Heart right ventricle (tissue), 16 donors: ENCODE data around the gene RAPGEF3. TPM values are rescaled to one million over a fixed set of nuclear protein-coding genes. Genes with fewer than 3 reads are reported as not detected.

ENCODE experiments used
- ATAC-seq, 8 donors: fragments of 200-7000 bp; cut with Tn5 transposase; one replicate each; pipeline ENCODE4 v1.9.1; 2020; ENCODE audit warnings: mild to moderate bottlenecking in 8 of 8, moderate library complexity in 8 of 8, moderate number of reproducible peaks in 1 of 8
- DNase-seq, 2 donors: peaks; one replicate each; pipeline ENCODE4 v3.0.0-alpha.2; 2020
- H3K27ac ChIP-seq, 10 donors: fragments of 200-600 bp; sonication (generic) in 2 of 10; one replicate each; pipeline versions ENCODE4 v1.5.0 to v1.8.0; 2020 to 2022; ENCODE audit warnings: mild to moderate bottlenecking in 3 of 10
- H3K27me3 ChIP-seq, 7 donors: fragments of 200-600 bp; one replicate each; pipeline ENCODE4 v1.8.0; 2021 to 2022; ENCODE audit warnings: mild to moderate bottlenecking in 2 of 7
- H3K36me3 ChIP-seq, 9 donors: fragments of 200-600 bp; sonication (generic) in 1 of 9; one replicate each; pipeline versions ENCODE4 v1.5.0 to v1.8.0; 2020 to 2022; ENCODE audit warnings: mild to moderate bottlenecking in 2 of 9
- H3K4me1 ChIP-seq, 9 donors: fragments of 200-600 bp; sonication (generic) in 1 of 9; one replicate each; pipeline versions ENCODE4 v1.5.0 to v1.8.0; 2020 to 2022; ENCODE audit warnings: mild to moderate bottlenecking in 4 of 9
- H3K4me3 ChIP-seq, 10 donors: fragments of 200-600 bp; sonication (generic) in 2 of 10; one replicate each; pipeline versions ENCODE4 v1.5.0 to v1.8.0; 2020 to 2022; ENCODE audit warnings: mild to moderate bottlenecking in 7 of 10, moderate library complexity in 2 of 10
- H3K9me3 ChIP-seq, 11 donors: fragments of 200-600 bp in 10 of 11; sonication (generic) in 2 of 11; one replicate each; pipeline versions ENCODE4 v1.5.0 to v1.8.0; 2013 to 2022; ENCODE audit warnings: mild to moderate bottlenecking in 2 of 11, control low read depth in 1 of 11, moderate library complexity in 1 of 11
- WGBS, 2 donors: extraction: QIAGEN DNeasy Blood & Tissue Kit; methylation state at CpG; one replicate each; pipeline ENCODE4 v1.1.7; 2013; ENCODE audit warnings: inconsistent platforms in 1 of 2; 5-methylcytosine and 5-hydroxymethylcytosine counted together
- intact Hi-C, 10 donors: fragments of 100-400 bp; cut with DNase I; formaldehyde crosslinking; loops; one replicate each; pipeline versions ENCODE4 v1.11.1 to v1.14.2; 2022
- polyA plus RNA-seq, 2 donors: library from polyadenylated mRNA; stranded (reverse); fragments of 200-250 nt; gene quantifications; one replicate each; pipeline ENCODE4 v1.2.3, GENCODE V29; 2013
- total RNA-seq, 10 donors: library from RNA; stranded (reverse); fragmentation: NEBNext Ultra II Directional in 3 of 10; extraction: Animal tissue kit (Norgen Biotek cat#: 25700) in 3 of 10; gene quantifications; one replicate each; pipeline versions ENCODE4 v1.2.1 to v1.2.4, GENCODE V29; 2021 to 2023
- TF ChIP-seq, protein P1 (sequence below), 9 donors: fragments of 200-600 bp; sonication (generic) in 2 of 9; IDR thresholded peaks; one replicate each; pipeline versions ENCODE4 v1.5.0 to v1.8.0; 2021 to 2022; ENCODE audit warnings: antibody characterized with exemption in 9 of 9, mild to moderate bottlenecking in 5 of 9, moderate library complexity in 1 of 9
- donor health status: Arrhythmogenic right ventricular cardiomyopathy.
- donor health status: ischemic (EF 13 %, LVEDD 7.1; RV severe dilation, severe dysfunction).
- donor health status: healthy with polysubstance abuse.
- donor health status: DM: no; HTN: yes; CAD: no.
- donor health status: DM: no; HTN: no; CAD: no.
- donor health status: ischemic (EF 25% LVEDD 6.9; RV normal size, moderate dysfunction).
- donor health status: ischemic (EF 25% LVEDD 5.7; RV mildly dilated, moderate dysfunction).
- donor health status: healthy.
- donor health status: DM: yes; HTN: yes; CAD: no.
- donor health status: Ischemic cardiomyopathy.
- donor health status: ischemic (EF 35%, LVEDD 5.7; RV mildly dilated, moderate dysfunction).
- donor health status: nonischemic (EF 11% LVEDD 7.7; RV severe dilation, severe dysfunction).
- donor health status: DM: yes; HTN: yes; CAD: no.
- donor health status: PGD.
- donor health status: ischemic (EF 29% LVEDD 5.4; RV normal size, mild dysfunction).
- donor health status: nonischemic (EF 23%, LVEDD 6.1; RV moderate dilation, normal function).

Gene RAPGEF3
- total and polyA plus RNA-seq, 12 donors = 9.5 to 173 (median 20.1) TPM

DNA sequence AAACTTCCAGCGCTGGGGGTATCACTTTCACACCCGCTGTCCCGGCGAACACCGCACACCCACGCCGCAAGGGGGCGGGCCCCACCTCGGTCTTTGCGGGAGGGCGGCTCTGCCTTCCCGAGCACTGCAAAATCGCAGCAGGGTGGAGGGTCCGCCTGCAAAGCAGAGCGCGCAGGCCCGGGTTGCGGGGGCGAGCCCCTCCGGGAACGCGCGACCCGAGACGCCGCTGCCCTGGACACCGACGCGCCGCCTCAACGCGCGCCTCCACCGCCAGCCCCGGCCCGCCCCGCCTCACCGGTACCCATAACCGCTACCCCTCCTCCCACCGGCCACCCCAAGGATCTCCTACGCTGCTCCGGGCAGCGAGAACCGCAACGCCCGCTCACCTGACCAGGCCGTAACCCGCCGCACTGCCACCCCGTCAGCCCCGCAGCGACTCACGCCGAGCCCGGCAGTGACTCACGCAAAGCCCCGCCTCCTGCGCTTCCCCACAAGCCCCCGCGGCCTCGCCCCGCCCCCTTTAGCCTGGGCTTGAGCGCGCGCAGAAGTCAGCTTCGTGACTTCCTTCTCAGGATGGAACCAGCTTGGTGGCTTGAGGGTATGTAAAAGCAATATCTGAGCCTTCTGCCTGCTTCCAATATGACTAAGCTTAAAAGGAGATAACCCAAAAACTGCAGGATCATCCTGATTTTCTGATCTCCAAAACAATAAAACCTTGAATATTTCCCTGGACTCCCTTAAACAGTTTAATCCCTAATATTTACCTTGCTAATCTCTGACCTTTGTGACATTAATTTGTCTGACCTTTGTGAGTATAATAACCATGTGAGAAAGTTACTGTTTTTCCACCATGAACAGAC is 52.9 kb downstream of the RAPGEF3 start, which contains the start of gene RPAP3:
RPAP3 (minus strand) TSS at position 465 of the 860 bp plus-strand sequence. CDS start 3,190 bp downstream, outside the sequence.
- Histone ChIP-seq H3K4me1 (peaks cover 3 to 50% (median 17%) of the 10 kb centered on the region in 9 donors), H3K27me3 (no peaks in the 10 kb centered on the region), H3K9me3 (no peaks in the 10 kb centered on the region), H3K4me3 (peak within 1 kb of the TSS; percentile 82 to 99 (median 94)), H3K27ac (peak within 1 kb of the TSS; percentile 50 to 91 (median 86)), H3K36me3 (peaks cover 0 to 19% (median 3%) of the 10 kb centered on the region in 9 donors)
- intact Hi-C loops = loop anchor here in 1 of 10 donors (2.0 to 10.0 kb wide), 2 partner anchors 257 to 379 kb away; partner anchors contain the start of gene TMEM106C
- ATAC-seq (peak; percentile 97 to 99 (median 98)), DNase-seq (peak; percentile 97)
- WGBS, 2 donors = 0% methylated on average over 66 of the region's 66 CpGs
- TF ChIP-seq, protein P1, sequence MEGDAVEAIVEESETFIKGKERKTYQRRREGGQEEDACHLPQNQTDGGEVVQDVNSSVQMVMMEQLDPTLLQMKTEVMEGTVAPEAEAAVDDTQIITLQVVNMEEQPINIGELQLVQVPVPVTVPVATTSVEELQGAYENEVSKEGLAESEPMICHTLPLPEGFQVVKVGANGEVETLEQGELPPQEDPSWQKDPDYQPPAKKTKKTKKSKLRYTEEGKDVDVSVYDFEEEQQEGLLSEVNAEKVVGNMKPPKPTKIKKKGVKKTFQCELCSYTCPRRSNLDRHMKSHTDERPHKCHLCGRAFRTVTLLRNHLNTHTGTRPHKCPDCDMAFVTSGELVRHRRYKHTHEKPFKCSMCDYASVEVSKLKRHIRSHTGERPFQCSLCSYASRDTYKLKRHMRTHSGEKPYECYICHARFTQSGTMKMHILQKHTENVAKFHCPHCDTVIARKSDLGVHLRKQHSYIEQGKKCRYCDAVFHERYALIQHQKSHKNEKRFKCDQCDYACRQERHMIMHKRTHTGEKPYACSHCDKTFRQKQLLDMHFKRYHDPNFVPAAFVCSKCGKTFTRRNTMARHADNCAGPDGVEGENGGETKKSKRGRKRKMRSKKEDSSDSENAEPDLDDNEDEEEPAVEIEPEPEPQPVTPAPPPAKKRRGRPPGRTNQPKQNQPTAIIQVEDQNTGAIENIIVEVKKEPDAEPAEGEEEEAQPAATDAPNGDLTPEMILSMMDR (IDR thresholded peaks at IDR 0.05) = peak; percentile 59 to 81 (median 74)

DNA sequence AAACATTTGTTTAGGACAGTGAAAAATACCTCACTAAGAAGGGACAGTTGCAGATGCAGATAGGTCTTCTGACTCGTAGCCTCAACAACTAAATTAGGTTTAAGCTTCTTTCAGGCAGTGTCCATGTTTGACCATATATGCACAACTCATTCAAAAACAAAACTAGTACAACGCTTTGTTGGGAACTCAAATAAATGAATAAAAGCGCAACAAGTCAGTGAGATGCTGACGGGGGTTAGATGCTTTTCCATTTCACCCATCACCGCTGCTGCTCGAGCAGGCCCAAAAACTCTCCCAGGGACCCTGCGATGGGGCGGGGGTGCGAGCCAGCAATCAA is 53.5 kb downstream of the RAPGEF3 start:
- Histone ChIP-seq H3K4me3 (peak overlapping the region; percentile 82 to 99 (median 94)), H3K27me3 (no peaks in the 10 kb centered on the region), H3K9me3 (no peaks in the 10 kb centered on the region), H3K4me1 (peaks cover 3 to 44% (median 17%) of the 10 kb centered on the region in 9 donors), H3K27ac (peak overlapping the region in 9 of 10 donors; percentile 78 to 91 (median 86)), H3K36me3 (peaks cover 0 to 25% (median 8%) of the 10 kb centered on the region in 9 donors)
- WGBS, 2 donors = 1 to 3% methylated on average over 9 of the region's 9 CpGs
- ATAC-seq (no peak), DNase-seq (no peak)
- TF ChIP-seq, protein P1 (IDR thresholded peaks at IDR 0.05) = no peak
- intact Hi-C loops = loop anchor here in 1 of 10 donors (10.0 kb wide), 1 partner anchor 380 kb away; no protein-coding TSS in a partner anchor

DNA sequence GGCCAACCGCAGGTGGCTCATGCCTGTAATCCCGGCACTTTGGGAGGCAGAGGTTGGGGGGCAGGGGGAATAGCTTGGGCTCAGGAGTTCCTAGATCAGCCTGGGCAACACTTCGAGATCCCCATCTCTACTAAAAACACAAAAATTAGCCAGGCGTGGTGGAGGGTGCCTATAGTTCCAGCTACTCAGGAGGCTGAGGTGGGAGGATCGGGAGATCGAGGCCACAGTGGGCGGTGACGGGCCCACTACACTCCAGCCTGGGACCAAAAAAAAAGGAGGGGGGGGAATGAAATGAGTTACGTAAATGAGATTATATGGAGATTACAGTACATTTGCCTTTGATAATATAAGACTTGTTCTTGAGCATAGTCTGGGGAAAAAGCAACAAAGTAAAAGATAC is 54.0 kb downstream of the RAPGEF3 start:
- 93% methylated on average over 9 of the region's 9 CpGs for WGBS, 2 donors
- DNase-seq = no peak
- H3K4me3 ChIP-seq = peak overlapping the region in 7 of 10 donors; percentile 89 to 98 (median 95)
- H3K9me3 ChIP-seq = no peaks in the 10 kb centered on the region
- H3K4me1 ChIP-seq = peaks cover 3 to 40% (median 17%) of the 10 kb centered on the region in 9 donors
- TF ChIP-seq, protein P1 (IDR thresholded peaks at IDR 0.05) = no peak
- H3K27ac ChIP-seq = no peak overlapping the region
- no peak for ATAC-seq
- H3K27me3 ChIP-seq = no peaks in the 10 kb centered on the region
- peaks cover 0 to 30% (median 13%) of the 10 kb centered on the region in 9 donors for H3K36me3 ChIP-seq
- intact Hi-C loops = loop anchor here in 1 of 10 donors (10.0 kb wide), 1 partner anchor 380 kb away; no protein-coding TSS in a partner anchor

DNA sequence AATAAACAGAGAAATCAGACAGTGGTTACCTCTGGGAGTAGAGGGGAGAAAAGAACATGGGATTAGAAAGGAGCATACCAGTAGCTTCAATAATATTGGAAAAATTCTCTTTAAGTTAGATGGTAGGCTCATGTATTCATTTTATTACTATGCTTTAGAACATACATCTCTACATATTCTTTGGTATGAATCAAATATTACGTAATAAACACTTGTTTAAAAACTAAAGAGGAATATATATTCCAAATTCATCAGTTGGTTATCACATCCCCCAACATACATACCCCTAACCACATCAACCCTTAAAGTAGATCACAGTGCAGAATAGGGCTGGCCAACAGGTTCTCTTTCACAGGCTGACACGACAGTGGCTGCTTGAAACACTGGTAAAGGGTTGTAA is 58.4 kb downstream of the RAPGEF3 start:
- TF ChIP-seq, protein P1 (IDR thresholded peaks at IDR 0.05) = no peak
- DNase-seq (no peak), ATAC-seq (no peak)
- Histone ChIP-seq H3K36me3 (peaks cover 0 to 70% (median 14%) of the 10 kb centered on the region in 9 donors), H3K27me3 (no peaks in the 10 kb centered on the region), H3K27ac (no peak overlapping the region), H3K4me1 (peaks cover 3 to 22% (median 7%) of the 10 kb centered on the region in 9 donors), H3K4me3 (no peak overlapping the region), H3K9me3 (no peaks in the 10 kb centered on the region)
- intact Hi-C loops = loop anchor here in 1 of 10 donors (10.0 kb wide), 1 partner anchor 385 kb away; no protein-coding TSS in a partner anchor
- WGBS, 2 donors = 95% methylated on average over 2 of the region's 2 CpGs
